GM21381 (cell line): ENCODE measurements around the gene SH2D1B.

ENCODE experiments used
- ATAC-seq: cut with Tn5 transposase; IDR thresholded peaks from one replicate; pipeline ENCODE4 v1.9.1; 2021; ENCODE audit warnings: mild to moderate bottlenecking, moderate library complexity; ENCODE audit not compliant: unreplicated experiment

The SH2D1B gene

DNA sequence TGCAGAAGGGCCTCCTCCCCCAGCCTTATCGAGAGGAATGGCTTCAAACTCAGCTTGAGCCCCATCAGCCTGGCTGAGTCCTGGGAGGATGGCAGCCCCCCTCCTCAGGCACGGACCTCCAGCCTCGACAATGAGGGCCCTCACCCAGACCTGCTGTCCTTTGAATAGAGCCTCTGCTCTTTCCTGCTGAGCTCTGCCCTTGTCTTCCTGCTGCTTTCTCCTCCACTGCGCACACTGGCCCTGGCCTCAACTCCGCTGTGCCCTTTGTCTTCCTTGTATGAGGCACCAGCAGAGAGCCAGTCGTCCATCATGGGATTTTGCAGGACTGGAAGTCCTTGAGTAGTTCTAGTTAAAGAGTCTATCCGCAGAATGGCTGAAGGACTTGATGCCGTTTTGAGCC, 28.4 kb downstream of the SH2D1B start:
- no peak for ATAC-seq

DNA sequence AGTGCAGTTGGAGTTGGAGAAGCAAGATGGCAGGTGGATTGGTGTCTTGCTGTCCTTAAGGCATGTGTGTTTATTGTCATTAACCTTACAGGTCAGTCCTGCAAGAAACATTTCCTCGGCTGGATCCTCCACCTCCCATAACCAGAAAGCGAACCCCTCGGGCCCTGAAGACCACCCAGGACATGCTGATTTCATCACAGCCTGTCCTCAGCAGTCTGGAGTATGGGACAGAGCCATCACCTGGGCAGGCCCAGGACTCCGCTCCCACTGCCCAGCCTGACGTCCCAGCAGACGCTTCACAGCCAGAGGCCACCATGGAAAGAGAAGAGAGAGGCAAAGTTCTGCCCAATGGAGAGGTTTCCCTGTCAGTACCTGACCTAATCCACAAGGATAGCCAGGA, 28.8 kb downstream of the SH2D1B start:
- no peak for ATAC-seq

DNA sequence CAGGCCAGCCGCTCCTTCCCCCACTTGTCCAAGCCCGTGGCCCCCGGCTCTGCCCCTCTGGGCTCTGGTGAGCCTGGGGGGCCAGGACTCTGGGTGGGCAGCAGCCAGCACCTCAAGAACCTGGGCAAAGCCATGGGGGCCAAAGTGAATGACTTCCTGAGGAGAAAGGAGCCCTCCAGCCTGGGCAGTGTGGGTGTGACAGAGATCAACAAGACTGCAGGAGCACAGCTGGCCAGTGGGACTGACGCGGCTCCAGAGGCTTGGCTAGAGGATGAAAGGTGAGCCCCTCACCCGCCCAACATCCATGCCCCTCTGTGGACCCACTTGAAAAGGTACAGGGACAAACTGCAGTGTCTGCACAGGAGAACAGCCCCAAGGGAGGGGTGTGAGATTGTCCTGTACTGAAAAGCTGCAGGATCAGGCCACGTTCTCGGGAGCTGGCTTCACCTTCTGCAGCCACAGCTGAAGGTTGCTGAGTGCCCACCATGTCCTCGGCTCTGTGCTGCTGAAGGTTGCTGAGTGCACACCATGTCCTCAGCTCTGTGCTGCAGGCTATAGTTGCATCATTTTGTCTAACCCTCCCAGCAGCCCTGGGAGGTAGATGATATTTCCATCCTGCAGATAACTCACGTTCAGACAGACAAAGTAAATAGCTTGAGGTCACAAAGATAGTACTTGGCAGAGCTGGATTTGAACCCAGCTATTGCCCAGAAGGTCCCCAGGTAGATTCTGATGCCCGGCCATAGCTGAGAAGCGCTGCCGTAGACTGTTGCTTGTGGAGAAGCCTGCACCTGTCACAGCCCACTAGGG, 29.8 kb downstream of the SH2D1B start:
- ATAC-seq, result no peak

DNA sequence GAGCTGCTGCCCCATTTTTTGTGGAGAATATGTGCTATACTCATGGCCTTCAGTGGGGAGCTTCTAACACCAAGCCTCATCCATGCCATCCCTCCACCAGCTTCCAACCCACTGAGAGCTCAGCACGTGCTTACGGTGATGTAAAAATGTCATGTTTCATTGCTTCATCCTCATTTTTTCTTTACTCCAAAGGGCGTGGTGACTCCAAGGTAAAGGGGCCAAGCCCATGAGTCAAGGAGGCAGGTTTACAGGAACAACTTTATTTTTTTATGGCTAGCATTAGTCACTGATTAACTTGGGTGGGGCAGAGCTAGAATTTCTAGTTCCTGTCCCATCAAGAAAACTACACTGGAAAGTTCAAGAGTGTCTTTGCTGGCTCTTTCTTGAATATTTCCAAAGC, 30.6 kb downstream of the SH2D1B start, which contains the start of gene C1orf226:
TSS of gene C1orf226 (plus strand) at position 346 of the 400 bp plus-strand sequence. CDS start 174 bp downstream, outside the sequence.
- no peak for ATAC-seq

DNA sequence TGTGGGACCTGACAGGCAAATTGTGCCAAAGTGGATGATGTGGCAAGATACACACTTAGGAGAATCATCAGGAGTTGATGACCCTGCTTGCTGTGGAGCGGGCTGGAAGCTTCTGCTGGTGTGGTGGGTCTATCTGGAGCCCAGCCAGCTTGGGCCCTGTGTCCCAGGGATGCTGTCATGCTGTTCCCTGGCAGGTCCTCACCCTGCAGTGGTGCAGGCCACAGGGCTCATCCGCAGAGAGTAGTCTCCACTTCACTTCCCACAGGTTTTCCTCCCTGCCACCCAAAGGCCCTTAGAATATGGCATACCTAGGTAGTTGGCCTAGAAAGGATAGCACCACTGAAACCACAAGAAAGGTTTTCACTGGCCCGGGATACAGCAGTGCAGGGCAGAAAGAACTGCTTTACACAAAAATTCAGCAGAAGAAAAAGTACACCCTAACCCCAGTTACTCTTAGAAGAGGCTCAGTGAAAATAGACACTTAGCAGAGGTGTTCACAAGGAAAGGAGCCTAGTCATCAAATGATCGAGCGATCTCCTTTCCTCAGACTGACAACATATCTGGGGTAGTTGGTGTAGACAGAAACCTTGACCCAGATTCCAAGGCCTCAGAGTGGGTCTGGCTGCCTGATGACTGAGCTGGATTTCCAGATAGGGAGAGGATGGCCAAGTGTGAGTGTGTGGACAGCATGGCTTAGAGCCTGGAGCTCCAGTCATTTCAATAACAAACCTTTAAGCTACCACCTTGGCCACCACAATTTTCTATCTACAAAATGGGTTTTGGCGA, 31.7 kb downstream of the SH2D1B start:
- ATAC-seq, result no peak

DNA sequence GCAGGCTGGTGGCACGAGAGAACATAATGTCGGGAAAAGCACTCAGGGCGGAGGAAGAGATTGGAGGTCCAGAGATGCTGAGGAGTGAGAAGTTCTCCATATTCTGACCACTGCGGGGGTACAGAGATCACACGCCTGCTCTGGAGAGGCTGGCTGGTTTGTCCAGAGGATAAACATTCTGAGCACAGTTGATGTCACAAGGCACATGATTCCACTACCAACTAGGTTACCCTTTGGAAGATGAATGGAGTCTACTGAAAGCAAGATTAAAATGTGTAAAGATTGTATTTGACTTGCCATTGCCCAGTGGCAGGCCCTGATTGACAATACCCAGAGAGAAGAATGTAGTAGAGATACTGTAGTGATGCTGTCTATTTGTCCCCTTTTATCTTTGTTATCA, 35.2 kb downstream of the SH2D1B start, which contains the start of gene SPATA46:
TSS of gene SPATA46 (minus strand) at position 164 of the 400 bp plus-strand sequence. CDS start at position 100, 64 bp downstream.
- ATAC-seq, result no peak

DNA sequence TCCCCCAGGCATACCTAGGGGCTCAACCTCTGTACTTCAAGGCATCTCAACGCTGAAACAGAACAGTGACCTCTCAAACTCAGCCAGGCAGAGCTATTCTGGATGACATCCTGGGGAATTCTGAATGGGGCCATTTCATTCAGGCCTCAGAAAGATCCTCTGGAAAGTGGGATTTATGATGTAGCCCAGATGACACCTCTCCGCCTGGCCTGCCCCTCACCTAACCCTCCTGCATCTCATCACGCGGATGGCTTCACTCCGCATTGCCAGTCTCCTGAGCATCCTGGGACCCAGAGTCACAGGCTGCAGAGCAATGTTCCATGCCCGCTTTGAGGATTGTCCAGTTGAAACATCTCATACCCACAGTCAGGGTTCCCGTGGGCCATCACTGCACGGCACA, 36.5 kb downstream of the SH2D1B start:
- no peak for ATAC-seq

DNA sequence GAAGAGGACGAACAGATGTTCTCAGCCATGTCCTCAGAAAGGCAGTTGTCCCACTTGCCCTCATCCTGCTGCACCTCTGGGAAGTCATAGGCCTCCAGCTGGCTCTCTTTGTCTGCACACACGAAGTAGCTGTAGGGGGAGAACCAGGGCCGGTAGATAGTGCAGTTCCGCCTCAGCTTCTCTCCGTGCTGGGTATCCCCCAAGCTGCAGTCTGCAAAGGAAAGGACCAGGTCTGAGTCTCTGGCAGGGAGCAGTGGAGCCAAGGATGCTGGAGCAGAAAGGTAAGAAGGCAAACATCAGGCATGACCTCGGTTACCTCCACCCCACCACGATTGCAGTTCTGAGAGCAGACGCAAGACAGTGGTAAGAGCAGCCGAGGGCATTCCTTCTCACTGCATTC, 37.5 kb downstream of the SH2D1B start:
- ATAC-seq, result no peak

DNA sequence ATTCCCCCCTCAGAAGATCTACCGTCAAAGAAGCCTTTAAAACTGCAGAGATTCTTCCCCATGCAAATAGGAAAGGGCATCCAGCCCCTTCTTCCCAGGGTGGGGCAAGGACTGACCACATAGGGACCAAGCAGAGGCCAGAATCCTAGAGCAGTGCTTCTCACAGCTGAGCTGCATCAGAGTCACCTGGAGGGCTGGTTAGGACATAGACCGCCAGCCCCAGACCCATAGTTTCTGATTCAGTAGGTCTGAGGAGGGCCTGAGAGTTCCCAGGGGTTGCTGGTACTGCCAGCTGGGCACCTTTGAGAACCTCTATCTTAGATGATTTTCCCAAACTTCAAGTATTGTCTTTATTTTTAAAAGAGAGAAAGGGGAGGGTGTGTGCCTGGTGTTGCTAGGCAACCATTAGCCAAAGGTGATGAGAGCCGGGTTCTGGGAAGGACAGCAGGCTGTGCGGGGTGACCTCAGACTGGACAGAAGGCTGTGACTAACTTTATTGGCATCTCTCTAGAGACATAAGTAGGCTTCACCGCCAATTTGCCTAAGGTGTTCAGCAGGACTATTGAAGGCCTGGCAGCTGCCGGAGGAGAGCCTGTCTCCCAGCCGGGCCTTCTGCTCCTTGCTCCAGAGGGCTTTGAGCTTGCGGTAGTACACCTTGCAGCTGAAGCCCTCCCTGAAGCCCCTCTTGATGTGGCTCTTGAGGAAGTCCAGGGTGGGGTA, 38.2 kb downstream of the SH2D1B start:
- no peak for ATAC-seq

DNA sequence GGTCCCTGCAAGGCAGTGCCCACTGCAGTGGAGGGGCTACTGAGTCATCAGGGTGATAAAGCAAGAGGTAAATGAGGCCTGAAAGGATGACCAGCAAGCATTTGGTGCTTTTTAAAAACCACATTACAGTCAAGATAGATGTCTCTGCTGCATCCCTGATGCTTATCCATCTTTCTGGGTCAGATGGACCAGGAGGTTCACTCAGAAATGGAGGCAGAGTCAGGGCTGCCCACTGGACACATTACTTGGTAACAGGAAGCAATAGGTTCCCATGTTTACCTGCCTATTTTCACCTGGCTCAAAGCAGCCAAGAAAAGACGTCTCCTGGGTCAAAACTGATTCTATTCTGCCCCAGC, 38.9 kb downstream of the SH2D1B start:
- ATAC-seq, result no peak

DNA sequence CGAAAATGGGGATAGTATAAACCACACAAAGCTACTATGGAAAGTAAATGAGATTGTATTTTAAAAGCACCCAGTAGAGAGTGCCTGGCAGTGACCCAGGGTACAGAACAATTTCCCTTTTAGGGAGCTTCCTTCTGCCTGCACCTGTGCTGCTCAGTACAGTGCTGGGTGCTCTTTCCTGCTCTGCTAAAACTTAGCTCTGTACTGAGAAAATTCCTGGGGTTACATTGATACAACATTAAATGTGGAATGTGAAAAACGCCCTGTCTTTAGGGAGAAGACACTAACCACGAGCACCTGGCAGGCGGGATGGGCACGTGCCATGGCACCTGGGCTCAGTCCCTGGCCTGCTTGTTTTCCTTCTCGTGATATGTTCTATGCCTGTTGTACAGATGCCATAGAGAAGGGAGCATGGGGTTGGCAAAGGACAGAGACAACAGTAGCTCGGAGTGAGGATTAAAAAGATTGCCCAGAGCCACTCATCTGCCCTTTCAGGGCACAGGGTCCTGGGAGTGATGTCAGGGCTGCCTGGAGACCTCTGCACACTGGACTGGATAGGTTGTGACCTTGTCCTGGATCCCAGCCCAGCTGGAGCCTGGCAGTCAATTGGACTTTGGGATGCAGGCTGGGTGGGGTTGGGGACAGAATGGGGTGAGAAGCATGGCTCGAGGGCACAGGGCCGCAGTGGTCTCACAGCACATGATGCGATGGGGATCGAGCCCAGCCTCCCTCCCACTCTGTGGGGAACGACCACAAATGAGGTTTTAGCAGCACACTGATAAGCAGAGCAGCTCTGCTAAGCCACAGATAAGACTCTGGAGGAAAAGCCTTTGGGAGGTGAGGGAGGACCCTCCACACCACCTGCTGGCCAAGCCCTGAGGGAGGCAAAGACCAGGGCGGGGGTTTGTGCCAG, 39.5 kb downstream of the SH2D1B start:
- ATAC-seq, result no peak

DNA sequence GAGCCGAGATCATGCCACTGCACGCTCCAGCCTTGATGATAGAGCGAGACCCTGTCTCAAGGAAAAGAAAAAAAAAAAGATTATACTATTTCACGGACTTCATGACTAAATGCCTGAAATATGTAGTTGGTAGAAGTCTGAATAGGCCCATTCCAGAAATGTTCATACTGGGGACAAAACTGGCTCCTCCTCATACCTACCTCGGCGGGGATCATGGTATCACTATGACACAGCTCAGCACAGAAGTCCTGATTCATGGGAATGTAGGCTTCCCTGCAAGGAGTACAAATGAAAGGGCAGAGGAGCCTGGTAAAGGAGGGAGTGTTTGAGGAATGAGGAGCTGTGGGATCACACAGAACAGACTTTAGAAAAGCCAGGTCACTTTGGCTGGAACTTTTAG, 40.3 kb downstream of the SH2D1B start:
- ATAC-seq, result no peak

DNA sequence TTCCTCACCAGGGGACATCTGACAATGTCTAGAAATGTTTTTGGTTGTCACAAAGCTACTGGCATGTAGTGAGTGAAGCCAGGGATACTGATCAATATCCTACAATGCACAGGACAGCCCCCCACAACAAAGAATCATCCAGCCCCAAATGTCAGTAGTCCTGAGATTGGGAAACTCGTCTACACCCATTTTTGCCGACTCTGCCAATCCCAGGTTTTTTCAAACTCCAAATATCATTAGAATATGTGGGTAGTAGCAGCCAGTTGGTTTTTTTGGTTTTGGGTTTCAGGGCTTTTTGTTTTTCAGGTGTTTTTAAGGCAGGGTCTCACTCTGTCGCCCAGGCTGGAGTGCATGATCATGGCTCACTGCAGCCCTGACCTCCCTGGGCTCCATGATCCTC, 41.2 kb downstream of the SH2D1B start:
- no peak for ATAC-seq

DNA sequence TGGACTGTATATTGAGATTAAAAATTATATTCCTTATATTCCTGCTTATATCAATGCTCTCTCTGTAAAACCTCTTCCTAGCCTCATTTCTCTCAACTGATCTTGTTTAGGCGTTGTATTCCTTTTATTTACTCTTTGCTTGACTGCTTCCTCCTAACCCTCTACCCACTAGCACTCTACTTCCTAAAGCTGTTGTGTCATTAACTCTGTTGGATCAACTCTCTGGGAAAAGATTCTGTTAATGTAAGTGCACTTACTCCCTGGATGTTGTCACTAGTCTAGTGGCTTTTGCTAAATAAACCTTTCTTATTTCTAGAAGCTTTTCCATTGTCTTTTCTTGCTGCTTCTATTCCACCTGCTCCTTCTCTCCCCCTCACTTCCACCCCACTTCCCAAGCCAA, 41.8 kb downstream of the SH2D1B start:
- no peak for ATAC-seq

DNA sequence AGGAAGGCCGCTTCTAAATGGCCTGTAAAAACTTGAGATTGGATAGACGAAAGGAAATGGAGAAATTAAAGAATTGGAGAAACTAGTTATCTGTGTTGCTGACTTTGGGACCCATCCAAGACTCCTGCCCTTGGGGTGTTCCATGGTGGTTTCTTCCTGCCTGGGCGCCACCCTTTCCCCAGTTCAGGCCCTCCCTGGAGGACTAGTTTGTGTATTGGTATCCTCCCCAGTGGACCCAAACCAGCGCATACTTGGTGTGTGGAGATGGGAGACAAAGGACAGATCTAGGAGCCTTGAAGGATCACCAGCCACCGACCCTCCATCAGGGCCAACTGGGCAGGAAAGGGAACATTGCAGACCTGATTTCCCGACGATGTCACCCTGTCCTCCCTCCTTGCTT, 42.4 kb downstream of the SH2D1B start:
- ATAC-seq, result no peak

DNA sequence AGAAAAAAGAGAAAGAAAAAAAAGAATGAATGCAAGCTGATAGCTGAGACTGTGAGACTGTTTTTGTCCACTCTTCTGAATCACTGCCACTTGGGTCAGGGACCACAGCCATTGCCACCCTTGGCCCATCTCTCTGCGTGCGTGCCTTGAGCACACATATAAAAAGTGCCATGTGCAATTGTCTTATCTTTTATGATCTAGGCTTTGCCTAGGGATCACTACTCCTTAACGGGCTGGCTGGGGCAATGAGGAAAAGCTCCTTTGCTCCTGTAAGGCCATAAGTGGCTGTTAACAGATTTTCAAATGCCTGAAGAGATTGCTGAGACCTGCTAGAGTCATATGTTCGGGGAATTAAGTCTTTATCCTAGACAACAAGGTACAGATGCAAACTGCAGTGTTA, 43.5 kb downstream of the SH2D1B start:
- no peak for ATAC-seq

DNA sequence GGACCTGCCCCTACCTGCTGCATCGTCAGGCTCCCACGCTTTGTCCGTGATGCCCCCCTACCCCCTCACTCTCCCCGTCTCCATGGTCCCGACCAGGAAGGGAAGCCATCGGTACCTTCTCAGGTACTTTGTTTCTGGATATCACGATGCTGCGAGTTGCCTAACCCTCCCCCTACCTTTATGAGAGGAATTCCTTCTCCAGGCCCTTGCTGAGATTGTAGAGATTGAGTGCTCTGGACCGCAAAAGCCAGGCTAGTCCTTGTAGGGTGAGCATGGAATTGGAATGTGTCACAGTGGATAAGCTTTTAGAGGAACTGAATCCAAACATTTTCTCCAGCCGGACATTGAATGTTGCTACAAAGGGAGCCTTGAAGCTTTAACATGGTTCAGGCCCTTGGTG, 44.2 kb downstream of the SH2D1B start:
- no peak for ATAC-seq

DNA sequence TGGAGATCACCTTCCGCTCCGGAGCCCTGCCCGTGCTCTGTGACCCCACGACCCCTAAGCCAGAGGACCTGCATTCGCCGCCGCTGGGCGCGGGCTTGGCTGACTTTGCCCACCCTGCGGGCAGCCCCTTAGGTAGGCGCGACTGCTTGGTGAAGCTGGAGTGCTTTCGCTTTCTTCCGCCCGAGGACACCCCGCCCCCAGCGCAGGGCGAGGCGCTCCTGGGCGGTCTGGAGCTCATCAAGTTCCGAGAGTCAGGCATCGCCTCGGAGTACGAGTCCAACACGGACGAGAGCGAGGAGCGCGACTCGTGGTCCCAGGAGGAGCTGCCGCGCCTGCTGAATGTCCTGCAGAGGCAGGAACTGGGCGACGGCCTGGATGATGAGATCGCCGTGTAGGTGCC, 44.9 kb downstream of the SH2D1B start:
- ATAC-seq, result no peak

DNA sequence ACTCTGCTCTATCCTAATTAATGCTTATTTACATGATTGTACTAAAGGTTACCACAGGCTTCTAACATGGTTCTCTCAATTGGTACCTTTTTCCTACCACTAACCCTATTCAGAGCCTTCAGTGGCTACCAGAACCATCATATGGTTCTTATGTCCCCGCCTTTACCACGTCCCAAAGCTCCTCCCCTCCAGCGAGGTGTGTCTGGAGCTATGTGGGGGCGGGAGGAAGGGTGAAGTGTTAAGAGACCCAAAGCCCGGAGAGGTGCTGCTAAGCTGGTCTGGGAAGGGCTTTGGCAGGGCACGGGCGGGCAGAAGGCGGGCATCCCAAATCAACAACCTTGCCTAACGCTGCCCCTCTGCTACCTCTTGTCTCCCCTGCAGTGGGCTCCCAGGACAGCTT, 45.3 kb downstream of the SH2D1B start:
- no peak for ATAC-seq

DNA sequence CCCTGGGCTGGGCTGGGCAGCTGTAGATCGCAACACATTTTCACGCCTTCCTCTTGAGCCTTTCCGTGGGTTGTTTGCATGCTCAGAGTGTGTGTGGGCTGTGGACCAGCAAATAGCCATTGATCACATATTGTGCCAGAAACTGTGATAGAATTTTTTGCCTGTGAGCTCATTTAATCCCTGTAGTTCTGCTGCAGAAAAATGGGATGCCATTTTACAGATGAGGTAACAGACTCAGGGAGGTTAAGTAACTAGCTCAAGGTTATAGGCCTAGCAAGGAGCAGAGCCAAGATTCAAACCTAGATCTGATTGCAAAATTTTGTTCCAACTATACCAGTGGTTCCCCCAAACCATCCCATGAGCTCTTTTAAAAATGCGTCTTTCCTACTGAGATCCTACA, 45.8 kb downstream of the SH2D1B start:
- no peak for ATAC-seq
